Erythroblast (primary cell): ENCODE data around the gene PBXIP1.

Experiments used
- DNase-seq, 2 experiments: peaks; one replicate each; lab custom pipeline; 2025; lab: John Stamatoyannopoulos, UW
- GATA1 ChIP-seq: IDR thresholded peaks from 2 replicates; pipeline ENCODE4 v1.6.1; 2011; ENCODE audit warnings: low read depth, mild to moderate bottlenecking, control low read depth, low read length, moderate library complexity
- POLR2A ChIP-seq: IDR thresholded peaks from 2 replicates; pipeline ENCODE4 v1.6.1; 2011; ENCODE audit warnings: mild to moderate bottlenecking, low read length

Gene PBXIP1

GRCh38 chr1:154961207-154962155, 5.6 kb upstream of the PBXIP1 start, which contains the start of gene PYGO2:
PYGO2 (minus strand) TSS chr1:154961782; CDS start chr1:154961576, 206 bp downstream.
- peak; percentile 87 to 91 for DNase-seq
- TF ChIP-seq POLR2A (peak; percentile 91), GATA1 (no peak)

- TF ChIP-seq POLR2A (no peak), GATA1 (no peak)
- DNase-seq: no peak
These were observed 4.7 kb upstream of the PBXIP1 start for GRCh38 chr1:154960446-154961136.

GRCh38 chr1:154959426-154959780, 3.5 kb upstream of the PBXIP1 start:
- DNase-seq: no peak
- no peak for TF ChIP-seq GATA1
- TF ChIP-seq POLR2A: no peak

- no peak for DNase-seq
- TF ChIP-seq GATA1 (no peak), POLR2A (no peak)
These were observed 3.0 kb upstream of the PBXIP1 start for GRCh38 chr1:154958681-154959425.

- no peak for DNase-seq
- no peak for TF ChIP-seq GATA1
- no peak for TF ChIP-seq POLR2A
These were observed 2.1 kb upstream of the PBXIP1 start for GRCh38 chr1:154958036-154958435.

- TF ChIP-seq POLR2A (no peak), GATA1 (no peak)
- DNase-seq: no peak
These were observed 1.3 kb upstream of the PBXIP1 start for GRCh38 chr1:154957091-154957657.

GRCh38 chr1:154956544-154956941, 644 bp upstream of the PBXIP1 start:
- TF ChIP-seq GATA1 (no peak), POLR2A (no peak)
- no peak for DNase-seq

GRCh38 chr1:154955039-154955717, 721 bp downstream of the PBXIP1 start:
- peak; percentile 81 to 86 for DNase-seq

GRCh38 chr1:154954541-154954940, 1.4 kb downstream of the PBXIP1 start:
- TF ChIP-seq POLR2A (no peak), GATA1 (no peak)
- DNase-seq: no peak

More at GRCh38 chr1:154955039-154955717, 721 bp downstream of the PBXIP1 start:
- TF ChIP-seq POLR2A: no peak
- TF ChIP-seq GATA1: no peak

- no peak for DNase-seq
- TF ChIP-seq GATA1 (no peak), POLR2A (no peak)
These were observed 2.3 kb downstream of the PBXIP1 start for GRCh38 chr1:154953611-154954038.

- no peak for DNase-seq
- no peak for TF ChIP-seq POLR2A
- no peak for TF ChIP-seq GATA1
These were observed 3.2 kb downstream of the PBXIP1 start for GRCh38 chr1:154952664-154953063.

- no peak for DNase-seq
- TF ChIP-seq POLR2A (no peak), GATA1 (no peak)
These were observed 3.8 kb downstream of the PBXIP1 start for GRCh38 chr1:154951901-154952657.
